COLO829 (cell line): ENCODE measurements around the gene CLDN19.

Source experiments
- DNase-seq: peaks from one replicate; pipeline ENCODE4 v3.0.0; 2012; ENCODE audit warnings: low spot score

CLDN19 gene, protein sequence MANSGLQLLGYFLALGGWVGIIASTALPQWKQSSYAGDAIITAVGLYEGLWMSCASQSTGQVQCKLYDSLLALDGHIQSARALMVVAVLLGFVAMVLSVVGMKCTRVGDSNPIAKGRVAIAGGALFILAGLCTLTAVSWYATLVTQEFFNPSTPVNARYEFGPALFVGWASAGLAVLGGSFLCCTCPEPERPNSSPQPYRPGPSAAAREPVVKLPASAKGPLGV

DNA sequence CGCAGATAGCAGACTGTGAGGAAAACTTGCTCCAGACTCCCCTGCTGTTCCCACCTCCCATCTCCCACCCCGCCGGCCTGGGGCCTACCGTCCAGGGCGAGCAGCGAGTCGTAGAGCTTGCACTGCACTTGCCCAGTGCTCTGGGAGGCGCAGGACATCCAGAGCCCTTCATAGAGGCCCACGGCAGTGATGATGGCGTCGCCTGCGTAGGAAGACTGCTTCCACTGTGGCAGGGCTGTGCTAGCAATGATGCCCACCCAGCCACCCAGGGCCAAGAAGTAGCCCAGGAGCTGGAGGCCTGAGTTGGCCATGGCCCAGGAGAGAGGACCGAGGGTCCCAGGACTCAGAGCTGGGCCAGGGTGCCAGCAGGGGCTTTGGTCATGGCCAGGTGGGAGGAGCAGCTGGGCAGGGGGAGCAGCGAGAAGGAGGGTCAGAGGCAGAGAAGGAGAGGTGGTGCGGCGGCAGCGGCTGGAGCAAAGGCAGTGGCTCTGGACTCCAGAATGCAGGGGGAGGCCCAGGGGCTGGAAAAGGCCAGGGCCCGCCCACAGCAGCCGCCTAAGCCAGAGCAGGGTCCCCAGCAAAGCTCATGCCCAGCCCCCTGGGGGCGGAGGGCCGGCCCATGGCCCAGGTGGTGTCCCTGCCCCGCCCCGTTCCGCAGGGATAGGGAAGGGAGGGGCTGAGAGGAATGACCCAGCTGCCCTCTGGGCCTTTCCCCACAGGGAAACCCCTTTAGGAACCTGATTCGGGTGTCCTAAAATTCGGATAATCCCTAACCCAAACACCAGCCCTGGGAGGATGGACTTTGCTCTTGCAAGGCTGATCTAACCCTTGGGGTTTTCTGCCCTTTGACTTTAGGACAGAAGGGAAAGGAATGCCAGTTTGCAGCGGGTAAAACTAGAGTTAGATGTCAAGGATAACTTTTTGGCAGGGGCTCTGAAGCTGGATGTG, at the start of gene CLDN19:
CLDN19 (minus strand) TSS at position 484 of the 948 bp plus-strand sequence; CDS start at position 311, 173 bp downstream.
- DNase-seq: no peak

DNA sequence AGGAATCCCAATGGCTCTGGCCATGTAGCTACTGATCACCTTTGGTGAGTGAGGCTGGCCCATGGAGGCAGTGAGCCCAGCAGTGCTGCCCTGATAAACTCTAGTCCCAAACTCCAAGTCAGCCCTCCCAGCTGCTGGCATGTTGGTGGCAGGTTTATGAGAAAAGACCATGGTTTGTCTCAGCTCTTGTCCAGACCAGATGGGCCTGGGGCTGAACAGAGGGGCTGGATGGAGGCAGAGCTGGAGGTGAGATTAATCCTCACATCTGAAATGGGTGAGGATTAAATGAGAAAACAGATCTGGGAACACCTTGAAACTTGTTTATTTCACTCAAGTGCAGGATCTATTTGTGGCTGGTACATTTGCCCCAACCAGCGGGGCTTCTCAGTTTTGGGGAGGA, 48.0 kb upstream of the CLDN19 start:
- DNase-seq: no peak

DNA sequence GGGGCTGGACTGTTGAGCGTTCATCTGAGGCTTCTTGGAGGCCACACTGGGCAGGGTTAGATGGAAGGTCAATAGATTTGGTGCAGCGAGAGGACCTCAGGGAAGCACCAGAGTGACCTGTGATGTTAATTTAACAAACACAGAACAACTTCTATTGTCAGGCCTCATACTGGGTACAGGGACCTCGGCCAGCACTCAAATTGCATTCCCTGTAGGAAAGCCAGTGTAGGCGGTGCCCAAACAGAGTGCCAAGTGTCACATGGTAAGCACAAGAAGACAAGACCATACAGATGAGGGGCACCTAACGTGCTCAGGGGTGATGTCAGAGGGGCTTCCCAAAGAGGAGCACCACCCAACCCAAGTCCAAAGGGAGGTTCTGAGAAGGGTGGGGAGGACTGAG, 46.1 kb upstream of the CLDN19 start:
- DNase-seq: no peak

DNA sequence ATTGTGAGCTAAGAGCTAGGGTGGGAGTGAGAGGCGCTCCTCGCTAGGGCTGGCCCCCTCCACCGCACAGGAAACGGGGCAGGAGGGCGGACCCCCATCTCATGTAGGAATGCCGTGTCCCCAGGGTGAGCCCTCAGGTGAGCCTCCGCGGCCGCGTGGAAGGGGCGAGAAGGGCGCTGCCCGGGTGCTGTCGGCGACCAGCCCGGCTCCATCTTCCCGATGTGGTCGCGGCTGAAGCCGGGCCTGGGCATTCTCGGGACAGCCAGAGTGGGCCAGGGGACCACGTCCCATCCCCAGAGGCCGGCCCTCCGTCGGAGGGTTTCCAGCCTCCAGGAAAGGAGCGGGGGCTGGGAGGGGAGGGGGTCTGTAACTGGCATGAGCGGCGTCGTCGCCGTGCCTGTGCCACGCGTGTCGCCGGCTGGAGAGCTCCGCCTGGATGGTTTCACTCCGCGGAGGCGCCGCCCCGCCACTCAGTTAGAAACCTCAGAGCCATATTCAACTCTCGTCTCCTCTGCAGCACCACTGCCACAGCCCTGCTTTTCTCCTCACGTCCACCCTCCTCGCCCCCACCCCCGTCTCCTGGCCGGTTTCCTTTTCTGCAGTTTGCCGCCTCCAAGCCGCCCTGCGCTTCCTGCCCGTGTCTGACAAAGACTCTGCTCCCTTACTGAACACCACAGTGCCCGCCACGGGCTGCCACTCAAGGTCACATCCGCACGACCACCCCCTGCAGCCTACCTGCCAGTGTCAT, 45.1 kb upstream of the CLDN19 start, which contains the start of gene TMEM269:
TMEM269 (plus strand) TSS at position 46 of the 748 bp plus-strand sequence. CDS start 4,903 bp downstream, outside the sequence.
- DNase-seq: no peak

DNA sequence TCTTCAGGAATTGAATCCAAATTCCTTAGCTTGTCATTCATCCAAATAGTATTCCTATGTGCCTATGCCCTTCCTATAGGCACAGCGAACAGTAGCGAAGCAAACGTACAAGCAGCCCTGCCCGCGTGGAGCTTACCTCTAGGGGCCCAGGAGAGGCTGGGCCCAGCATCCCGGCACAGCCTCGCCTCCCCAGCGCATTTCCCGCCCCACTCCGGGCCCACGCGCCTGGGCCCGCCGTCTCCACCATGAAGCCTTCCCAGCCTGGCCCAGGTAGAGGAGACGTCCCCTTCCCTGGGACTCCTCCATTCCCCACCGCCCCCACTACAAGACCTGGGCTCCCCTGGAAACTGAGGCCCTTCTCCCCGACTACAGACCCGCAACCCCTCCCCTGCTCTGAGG, 44.5 kb upstream of the CLDN19 start:
- DNase-seq: no peak

DNA sequence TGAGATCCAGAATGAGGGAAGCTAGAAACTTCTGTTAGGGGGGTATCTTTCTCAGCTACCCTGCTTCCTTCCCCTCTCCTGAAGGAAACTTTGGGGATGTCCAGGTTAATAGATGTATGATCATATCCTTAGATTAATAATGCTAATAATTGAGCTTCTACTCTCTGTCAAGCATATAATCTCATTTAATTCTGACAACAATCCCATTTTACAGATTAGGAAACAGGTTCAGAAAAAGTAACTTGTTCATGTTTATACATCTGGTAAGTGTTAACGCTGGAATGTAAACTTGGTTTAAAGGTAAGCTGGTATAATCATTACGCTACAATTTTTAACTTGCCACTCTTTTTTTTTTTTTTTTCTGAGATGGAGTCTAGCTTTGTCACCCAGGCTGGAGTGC, 43.1 kb upstream of the CLDN19 start:
- no peak for DNase-seq

DNA sequence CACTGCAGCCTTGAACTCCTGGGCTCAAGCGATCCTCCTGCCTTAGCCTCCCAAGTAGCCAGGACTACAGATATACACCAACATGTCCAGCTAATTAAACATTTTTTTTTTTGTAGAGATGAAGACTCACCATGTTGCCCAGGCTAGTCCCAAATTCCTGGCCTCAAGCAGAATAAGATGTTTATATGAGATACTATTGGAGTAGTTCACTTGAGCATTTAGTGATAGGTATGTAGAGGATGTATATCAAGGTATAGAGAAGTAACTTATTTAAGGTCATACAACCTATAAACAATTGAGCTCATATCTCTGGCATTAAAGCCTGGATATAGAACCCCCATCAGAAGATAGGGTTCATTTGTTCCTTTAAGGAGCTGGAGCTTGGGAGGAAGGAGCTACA, 40.1 kb upstream of the CLDN19 start:
- DNase-seq: no peak

DNA sequence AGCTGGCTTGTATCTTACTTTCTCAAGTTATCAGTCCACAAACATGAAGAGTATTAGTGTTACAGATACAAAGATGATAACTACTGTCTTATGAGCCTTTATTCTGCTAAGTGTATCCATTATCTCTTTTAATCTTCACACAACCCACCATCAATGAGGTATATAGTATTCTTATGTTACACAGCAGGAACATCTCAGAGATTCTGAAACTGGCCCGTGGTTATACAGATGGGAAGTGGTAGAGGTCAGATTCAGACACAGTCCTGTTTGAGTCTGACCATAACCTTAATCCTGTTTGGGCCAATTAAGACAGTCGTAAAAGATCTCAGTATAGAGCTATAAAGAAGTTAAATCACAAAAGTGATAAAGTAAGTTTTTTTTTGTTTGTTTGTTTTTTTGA, 39.7 kb upstream of the CLDN19 start:
- DNase-seq: no peak

DNA sequence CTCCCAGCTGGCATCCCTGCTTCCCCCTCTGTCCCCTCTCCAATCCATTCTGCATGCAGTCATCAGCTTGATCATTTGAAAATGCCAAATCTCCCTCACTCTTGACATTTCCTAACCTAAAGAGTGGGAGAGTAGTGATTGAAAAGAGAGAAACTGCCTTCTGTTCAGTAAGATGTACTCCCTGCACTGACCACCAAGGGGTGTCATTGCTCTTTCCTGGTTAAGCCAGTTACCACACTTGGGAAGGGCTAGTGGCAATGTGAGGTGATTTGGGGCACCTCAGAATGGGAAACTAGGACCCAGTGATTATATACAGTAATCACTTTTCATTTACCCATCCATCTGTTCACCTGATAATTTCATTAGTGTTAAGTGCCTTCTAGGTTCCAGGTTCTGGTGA, 37.8 kb upstream of the CLDN19 start:
- peak; percentile 41 for DNase-seq

DNA sequence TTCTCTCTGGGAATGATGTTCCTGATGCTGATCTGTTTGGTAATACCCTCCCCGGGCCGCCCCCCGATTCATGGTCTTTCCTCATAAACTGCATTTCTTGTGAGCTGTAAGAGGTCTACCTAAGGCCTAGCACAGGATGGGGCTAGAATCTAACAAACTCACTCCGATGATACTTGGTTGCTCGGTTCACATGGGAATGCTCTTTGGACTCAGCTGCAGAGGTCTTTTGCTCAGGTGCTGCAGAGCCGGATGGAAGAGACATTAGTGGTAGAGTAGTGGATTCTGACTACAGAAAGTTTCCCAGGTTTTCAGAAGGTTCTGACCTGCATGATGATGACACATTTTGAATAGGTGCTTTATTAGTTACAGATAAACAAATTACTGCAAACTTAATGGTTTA, 36.5 kb upstream of the CLDN19 start:
- no peak for DNase-seq

DNA sequence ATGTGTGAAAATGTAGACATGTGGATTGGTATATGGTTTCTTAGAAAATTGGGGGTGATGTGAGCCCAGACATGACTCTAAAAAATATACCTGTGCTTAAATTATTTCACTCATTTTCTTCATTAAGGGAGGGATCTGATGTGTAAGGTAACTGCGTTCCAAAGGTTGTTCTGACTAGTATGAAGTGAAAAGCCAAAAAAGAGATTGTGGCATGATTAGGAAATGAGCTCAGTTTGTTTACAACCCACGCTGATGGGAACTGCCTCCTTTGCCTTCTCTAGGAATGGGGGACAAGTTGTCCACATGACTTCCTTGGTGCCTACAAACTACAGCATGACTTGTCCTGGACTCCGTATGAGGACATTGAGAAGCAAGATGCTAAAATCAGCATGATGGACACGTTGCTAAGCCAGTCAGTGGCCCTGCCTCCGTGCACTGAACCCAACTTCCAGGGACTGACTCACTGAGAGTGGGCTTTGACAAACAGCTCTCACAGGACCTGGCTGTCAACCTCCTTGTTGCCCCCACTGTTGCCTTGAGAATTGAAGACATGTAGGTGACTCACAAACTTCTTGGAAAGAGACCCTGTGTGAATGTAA, 35.0 kb upstream of the CLDN19 start:
- DNase-seq: no peak

DNA sequence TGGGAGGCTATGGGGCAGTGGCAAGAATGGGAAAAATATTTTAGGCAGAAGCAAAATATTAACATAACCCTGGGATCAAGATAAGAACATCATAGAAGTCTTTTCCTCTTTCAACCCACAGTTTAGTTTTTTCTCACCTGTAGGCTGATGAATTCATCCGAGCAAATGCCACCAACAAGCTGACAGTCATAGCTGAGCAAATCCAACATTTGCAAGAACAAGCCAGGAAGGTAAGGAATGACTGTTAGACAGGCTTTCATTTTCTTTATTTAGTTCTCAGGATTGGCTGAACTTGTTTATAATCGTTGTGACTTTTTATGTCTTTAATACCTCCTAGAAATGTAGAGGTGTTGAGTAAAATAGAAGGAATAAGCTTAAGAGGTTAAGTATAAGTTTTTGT, 33.4 kb upstream of the CLDN19 start:
- DNase-seq: no peak

DNA sequence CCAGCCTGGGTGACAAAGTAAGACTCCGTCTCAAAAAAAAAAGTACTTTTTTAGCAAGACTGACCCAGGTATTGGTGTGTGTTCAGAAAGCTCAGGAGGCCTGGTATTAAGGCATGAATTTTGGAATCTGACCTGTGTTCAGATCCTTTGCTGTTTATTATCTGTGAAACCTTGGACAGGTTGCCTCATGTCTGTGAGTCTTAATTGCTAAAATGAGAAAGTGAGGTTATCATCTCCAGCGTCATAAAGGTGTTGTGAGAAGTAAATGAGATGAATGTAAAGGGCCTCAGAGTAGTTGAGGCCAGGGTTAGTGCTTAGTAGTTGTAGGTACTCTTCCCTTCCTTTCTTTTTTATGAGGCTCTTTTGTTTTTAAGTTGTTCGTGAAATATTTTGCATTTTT, 29.8 kb upstream of the CLDN19 start:
- no peak for DNase-seq

DNA sequence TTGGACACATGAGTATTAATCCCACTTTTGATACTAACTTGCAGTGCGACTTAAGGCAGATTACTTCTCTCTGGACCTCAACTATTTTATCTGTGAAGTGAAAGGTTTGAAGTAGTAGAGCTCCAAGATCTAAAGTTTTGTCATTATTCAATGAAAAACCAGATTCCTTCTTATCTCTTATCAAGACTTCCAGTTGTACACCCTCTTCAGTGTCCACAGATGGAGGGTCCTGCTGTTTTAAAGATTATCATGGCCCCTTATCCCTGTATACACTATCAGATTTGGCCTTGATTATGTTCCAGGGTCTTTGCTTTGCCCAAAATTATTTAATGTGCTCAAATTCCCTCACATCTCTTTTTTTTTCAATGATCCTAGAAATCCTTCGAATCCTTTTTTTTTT, 28.1 kb upstream of the CLDN19 start:
- no peak for DNase-seq

DNA sequence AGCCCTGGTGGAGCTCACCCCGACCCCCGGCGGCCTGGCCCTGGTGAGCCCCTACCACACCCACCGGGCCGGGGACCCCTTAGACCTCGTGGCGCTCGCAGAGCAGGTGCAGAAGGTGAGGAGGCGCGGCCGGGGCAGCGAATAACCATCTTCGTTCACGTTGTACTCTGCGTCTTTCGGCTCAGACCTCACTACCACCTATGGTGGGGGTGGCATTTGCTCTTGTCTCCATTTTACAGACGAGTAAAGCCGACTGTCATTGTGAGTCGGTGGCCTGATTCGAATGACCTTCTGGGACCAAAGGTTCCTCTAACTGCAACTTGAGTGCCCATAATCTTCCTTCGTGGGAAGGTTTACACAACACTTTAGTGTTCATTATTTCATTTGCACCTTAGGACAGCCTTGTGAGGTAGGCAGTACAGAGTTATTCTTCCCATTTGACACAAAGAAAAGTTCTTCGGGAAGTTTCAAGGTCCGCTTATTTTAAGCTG, 27.5 kb upstream of the CLDN19 start:
- no peak for DNase-seq

DNA sequence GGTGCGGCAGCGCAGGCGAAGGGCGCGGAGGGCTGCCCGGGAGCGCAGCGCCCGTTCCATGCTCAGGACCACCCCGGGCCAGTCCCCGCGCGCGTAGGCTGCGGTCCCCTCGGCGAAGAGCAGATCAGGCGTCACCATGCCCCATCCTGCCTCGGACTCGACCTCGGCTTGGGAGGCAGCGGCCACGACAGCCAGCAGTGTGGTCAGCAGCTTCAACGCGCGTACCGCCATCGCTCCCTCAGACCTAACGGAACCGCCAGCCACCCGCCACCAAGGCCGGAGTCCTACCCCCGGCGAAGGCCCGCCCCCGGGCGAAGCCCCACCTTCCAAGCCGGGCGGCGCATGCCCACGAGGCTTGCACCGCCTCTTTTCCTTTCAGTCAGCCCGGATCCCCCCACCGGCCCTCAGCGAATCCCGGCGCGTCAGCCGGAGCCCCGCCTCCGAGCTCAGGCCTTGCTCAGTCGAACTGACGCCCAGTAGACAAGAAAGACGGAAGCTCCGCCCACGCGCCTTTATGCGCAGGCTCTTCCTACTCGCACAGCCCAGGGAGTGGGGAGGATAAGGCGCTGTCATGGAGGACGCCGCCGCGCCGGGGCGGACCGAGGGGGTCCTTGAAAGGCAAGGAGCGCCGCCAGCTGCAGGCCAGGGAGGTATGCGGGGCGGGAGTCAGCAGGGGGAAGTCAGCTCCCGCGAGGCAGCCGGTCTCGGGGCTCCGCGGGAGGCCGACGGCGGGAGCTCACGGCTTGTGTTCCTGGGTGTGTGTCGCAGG, 26.9 kb upstream of the CLDN19 start, which contains the start of the genes C1orf50 and P3H1:
C1orf50 (plus strand) TSS at position 509 of the 769 bp plus-strand sequence; CDS start at position 572, 63 bp downstream.
P3H1 (minus strand) TSS at position 288 of the 769 bp plus-strand sequence; CDS start at position 231, 57 bp downstream.
- DNase-seq: peak; percentile 92

DNA sequence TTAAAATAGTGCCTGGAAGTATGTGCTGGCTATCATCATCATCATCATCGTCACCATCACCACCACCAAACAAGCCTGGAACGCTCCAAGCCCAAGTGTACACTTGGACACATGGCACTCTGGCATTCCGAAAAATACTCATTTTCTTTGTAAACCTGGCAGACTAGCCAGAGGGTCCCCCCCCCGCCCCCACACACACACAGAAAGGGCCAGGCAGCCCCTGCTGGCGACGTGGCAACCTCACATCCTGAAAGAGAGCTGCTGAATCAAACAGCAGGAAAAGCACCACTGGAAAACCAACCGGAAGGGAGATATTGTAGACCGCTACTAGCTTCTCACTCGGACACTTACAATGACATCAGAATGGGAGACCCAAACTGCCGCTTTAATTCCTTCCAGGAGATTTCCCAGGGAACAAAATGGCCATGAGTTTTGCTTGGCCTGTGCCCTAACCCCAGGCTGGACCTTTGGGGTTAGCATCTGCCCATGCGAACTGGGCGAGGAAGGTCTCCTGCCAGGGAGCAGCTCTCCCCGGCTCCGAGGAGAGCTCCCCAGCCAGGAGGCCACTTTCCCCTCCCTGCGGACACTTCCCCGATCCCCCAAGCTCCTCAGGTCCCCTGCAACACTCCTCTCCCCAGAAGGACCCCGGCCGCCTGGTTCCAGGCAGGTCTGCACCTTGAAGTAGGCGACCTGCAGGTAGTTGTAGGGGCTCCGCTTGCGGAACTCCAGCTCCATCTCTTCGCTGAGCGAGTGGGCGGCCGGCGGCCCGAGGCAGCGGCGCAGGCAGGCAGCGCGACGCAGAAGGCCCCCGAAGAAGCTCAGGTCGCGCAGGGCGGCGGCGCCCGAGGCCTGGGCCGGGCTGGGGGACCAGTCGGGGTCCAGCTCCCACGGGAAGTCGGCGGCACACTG, 26.1 kb upstream of the CLDN19 start:
- peak; percentile 58 for DNase-seq

DNA sequence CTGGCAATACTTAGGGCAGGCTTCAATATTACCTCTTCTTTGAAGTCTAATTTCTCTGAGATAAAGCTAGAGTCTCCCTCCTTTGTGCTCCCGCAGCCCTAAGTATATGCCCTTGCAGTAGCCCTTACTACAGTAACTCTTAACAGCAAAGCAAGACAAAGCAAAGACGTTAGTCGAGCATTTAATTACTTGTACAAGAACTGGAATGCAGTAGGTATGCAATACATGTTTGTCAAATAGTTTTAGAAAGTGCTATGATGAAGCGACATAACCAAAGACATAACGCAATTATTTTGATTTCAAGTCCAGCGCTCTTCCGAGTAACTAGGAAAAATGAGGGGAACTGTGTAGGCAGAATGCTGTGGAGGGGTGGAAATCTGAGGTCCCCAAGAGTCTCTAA, 25.2 kb upstream of the CLDN19 start:
- DNase-seq: no peak

DNA sequence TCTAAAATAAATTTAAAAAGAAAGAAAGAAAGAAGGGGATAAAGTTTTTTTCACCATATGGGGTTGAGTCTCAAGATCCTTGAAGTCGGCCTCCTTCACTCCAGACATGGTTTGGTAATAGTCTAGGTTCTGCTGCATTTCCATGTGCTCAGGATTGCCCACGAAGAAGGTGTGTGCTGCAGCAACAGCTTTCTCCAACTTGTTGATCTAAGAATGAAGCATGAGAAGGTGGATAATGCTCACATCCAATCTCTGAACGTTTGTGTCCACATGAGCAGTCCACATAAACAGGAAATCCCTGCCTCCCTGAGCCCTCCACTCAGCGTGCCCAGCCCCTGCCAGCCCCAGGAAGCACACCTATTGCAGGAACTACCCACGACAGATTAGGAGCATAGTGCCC, 22.2 kb upstream of the CLDN19 start:
- no peak for DNase-seq

DNA sequence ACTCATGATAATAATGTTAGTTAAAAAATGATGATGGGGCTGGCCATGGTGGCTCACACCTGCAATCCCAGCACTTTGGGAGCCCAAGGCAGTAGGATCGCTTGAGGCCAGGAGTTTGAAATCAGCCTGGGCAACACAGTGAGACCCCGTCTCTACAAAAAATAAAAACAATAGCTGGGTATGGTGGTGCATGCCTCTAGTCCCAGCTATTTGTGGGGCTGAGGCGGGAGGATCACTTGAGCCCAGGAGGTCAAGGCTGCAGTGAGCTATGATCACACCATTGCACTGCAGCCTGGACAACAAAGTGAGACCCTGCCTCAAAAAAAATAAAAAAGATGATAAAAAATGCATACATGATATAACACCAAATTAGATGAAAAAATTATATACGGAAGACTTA, 21.5 kb upstream of the CLDN19 start:
- DNase-seq: no peak
